HuH-7.5 (cell line): ENCODE data around the gene STK39.

Experiments used
- DNase-seq: peaks from one replicate; pipeline ENCODE4 v3.0.0; 2011; ENCODE audit warnings: low spot score

The STK39 gene

GRCh38 chr2:167916756-167917155 lies 330.6 kb downstream of the STK39 start:
- no peak for DNase-seq

GRCh38 chr2:167914969-167915368 lies 332.4 kb downstream of the STK39 start:
- no peak for DNase-seq

- DNase-seq, result no peak
Observed at GRCh38 chr2:167908786-167909185, 338.6 kb downstream of the STK39 start.

GRCh38 chr2:167905668-167906067 lies 341.7 kb downstream of the STK39 start:
- DNase-seq, result no peak
